Endodermal cell (in vitro differentiated cells): ENCODE data around the gene TTC23. TPM values are rescaled to one million over a fixed set of nuclear protein-coding genes. Genes with fewer than 3 reads are reported as not detected.

Source experiments
- DNase-seq: peaks from one replicate; pipeline ENCODE4 v3.0.0-alpha.2; 2017
- H3K27ac ChIP-seq: 2 replicates; pipeline ENCODE4 v1.5.1; 2013; ENCODE audit warnings: mild to moderate bottlenecking, low read depth, low read length, moderate library complexity
- H3K27me3 ChIP-seq: 2 replicates; pipeline ENCODE4 v1.6.1; 2013; ENCODE audit warnings: mild to moderate bottlenecking, low read length, moderate library complexity; ENCODE audit not compliant: insufficient read depth, control insufficient read depth, poor library complexity, severe bottlenecking
- H3K36me3 ChIP-seq: 2 replicates; pipeline ENCODE4 v1.7.0; 2013; ENCODE audit warnings: mild to moderate bottlenecking, low read length, moderate library complexity; ENCODE audit not compliant: control insufficient read depth, insufficient read depth
- H3K4me1 ChIP-seq: one replicate; pipeline ENCODE4 v1.7.0; 2013; ENCODE audit warnings: low read length; ENCODE audit not compliant: control insufficient read depth, insufficient read depth
- H3K4me3 ChIP-seq: 2 replicates; pipeline ENCODE4 v1.5.1; 2013; ENCODE audit warnings: mild to moderate bottlenecking, low read length, moderate library complexity
- H3K9ac ChIP-seq: 2 replicates; pipeline ENCODE4 v1.6.1; 2013; ENCODE audit warnings: mild to moderate bottlenecking, low read length, moderate library complexity; ENCODE audit not compliant: poor library complexity, severe bottlenecking; ENCODE audit errors: extremely low read depth
- H3K9me3 ChIP-seq: 2 replicates; pipeline ENCODE4 v1.6.1; 2013; ENCODE audit warnings: mild to moderate bottlenecking, low read length, moderate library complexity; ENCODE audit not compliant: control insufficient read depth
- H3K27ac Mint-ChIP-seq: 2 replicates; pipeline ENCODE4 v1.8.0; 2020; ENCODE audit warnings: mixed read lengths
- H3K27me3 Mint-ChIP-seq: 2 replicates; pipeline ENCODE4 v1.8.0; 2021; ENCODE audit warnings: mild to moderate bottlenecking, mixed read lengths; ENCODE audit not compliant: insufficient read depth
- H3K36me3 Mint-ChIP-seq: 2 replicates; pipeline ENCODE4 v1.8.0; 2020; ENCODE audit warnings: low read depth, mixed read lengths
- H3K4me1 Mint-ChIP-seq: 2 replicates; pipeline ENCODE4 v1.8.0; 2020; ENCODE audit warnings: mixed read lengths
- H3K4me3 Mint-ChIP-seq: 2 replicates; pipeline ENCODE4 v1.8.0; 2020; ENCODE audit warnings: mild to moderate bottlenecking, moderate library complexity, mixed read lengths
- H3K9me3 Mint-ChIP-seq: 2 replicates; pipeline ENCODE4 v1.8.0; 2020; ENCODE audit warnings: mild to moderate bottlenecking, mixed read lengths
- WGBS, 2 experiments: methylation state at CpG; one replicate each; pipeline versions ENCODE4 v1.1.5 to v1.1.7; 2013; ENCODE audit warnings: missing lambda C conversion rate in 2 of 2, mixed read lengths in 1 of 2; ENCODE audit not compliant: insufficient coverage in 1 of 2, insufficient read length in 1 of 2; 5-methylcytosine and 5-hydroxymethylcytosine counted together
- total RNA-seq, 2 donors: library from RNA; stranded (reverse); fragmentation: NEBNext Ultra II Directional in 1 of 2; extraction: Animal tissue kit (Norgen Biotek cat#: 25700) in 1 of 2; gene quantifications; 2 replicates in 1 of 2; 3 replicates in 1 of 2; pipeline ENCODE4 v1.2.1, GENCODE V29; 2021
- TF ChIP-seq, protein P1 (sequence below): fragments of 200-600 bp; sonication (generic); conservative IDR thresholded peaks from 2 replicates; pipeline ENCODE4 v1.5.0; 2021; ENCODE audit warnings: antibody characterized with exemption, mild to moderate bottlenecking

Gene TTC23
- total RNA-seq, 2 donors from 2014 or later: 20.7 to 26.3 TPM

DNA sequence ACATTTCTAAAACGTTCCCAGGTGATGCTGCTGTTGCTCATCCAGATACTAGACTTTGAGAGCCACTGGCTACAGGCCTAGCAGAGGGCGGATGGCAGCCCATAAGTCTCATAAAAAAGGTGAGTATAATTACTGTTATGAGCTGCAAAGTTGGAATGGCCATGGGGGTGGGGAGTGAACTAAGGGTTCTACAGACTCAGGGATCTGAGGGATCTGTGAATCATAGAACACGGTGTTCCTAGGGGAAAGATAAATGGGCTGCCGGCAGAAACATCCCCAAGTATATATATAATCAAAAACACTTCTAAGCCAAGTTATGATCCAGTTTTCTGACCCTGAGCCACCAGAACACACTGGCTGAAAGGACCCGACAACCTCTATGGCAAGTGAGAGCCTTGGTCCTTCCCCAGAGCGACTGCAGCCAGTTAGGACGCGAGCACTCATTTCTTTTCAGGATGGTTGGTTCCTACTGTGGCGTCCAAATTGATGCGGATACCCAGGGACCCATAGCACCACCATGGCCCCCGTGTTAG lies 152.4 kb downstream of the TTC23 start:
- no peaks in the 10 kb centered on the region for H3K36me3 Mint-ChIP-seq
- Histone ChIP-seq H3K4me3 (no peak overlapping the region), H3K9ac (no peak overlapping the region), H3K27ac (no peak overlapping the region), H3K27me3 (peaks cover 30% of the 10 kb centered on the region), H3K9me3 (no peaks in the 10 kb centered on the region), H3K36me3 (no peaks in the 10 kb centered on the region), H3K4me1 (peaks cover 3% of the 10 kb centered on the region)
- no peaks in the 10 kb centered on the region for H3K9me3 Mint-ChIP-seq
- H3K4me3 Mint-ChIP-seq: no peak overlapping the region
- 91 to 92% methylated on average over 8 to 11 of the region's 11 CpGs for WGBS, 2 experiments
- DNase-seq: no peak
- TF ChIP-seq, protein P1, sequence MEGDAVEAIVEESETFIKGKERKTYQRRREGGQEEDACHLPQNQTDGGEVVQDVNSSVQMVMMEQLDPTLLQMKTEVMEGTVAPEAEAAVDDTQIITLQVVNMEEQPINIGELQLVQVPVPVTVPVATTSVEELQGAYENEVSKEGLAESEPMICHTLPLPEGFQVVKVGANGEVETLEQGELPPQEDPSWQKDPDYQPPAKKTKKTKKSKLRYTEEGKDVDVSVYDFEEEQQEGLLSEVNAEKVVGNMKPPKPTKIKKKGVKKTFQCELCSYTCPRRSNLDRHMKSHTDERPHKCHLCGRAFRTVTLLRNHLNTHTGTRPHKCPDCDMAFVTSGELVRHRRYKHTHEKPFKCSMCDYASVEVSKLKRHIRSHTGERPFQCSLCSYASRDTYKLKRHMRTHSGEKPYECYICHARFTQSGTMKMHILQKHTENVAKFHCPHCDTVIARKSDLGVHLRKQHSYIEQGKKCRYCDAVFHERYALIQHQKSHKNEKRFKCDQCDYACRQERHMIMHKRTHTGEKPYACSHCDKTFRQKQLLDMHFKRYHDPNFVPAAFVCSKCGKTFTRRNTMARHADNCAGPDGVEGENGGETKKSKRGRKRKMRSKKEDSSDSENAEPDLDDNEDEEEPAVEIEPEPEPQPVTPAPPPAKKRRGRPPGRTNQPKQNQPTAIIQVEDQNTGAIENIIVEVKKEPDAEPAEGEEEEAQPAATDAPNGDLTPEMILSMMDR: no peak
- peaks cover 4% of the 10 kb centered on the region for H3K4me1 Mint-ChIP-seq
- H3K27ac Mint-ChIP-seq: no peak overlapping the region
- peaks cover 42% of the 10 kb centered on the region for H3K27me3 Mint-ChIP-seq

DNA sequence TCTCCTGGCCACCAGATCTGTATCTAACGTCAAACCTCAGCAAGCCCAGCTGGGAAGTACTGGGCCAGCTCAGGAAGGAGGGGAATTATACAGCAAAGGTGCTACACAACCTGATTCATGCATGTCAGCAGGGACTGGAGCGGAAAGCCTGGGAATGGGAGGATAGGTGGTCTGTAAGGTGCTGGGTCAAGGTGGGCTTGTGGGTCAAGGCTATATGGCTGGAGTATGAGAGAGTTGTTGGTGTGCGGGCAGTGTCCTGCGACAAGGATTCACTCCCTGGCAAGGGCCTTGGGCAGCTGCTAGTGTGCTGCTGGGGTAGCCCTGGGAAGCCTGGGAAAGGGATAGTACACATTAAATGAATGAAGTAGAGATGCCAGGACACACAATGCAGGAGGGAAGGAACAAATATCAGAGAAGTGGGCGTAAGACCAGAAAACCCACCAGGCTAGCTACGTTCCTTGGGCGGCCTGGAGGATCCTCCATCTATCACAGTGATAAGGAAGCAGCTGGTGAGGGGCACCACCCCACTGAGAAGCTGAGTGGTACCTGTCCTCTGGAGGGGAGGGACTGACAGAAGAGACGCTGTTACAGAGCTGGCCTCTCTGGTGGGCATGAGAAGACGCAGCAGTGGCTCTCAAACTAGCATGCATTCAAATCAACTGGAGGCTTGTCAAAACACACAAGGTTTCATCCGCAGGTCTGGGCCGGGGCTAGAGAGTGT lies 153.0 kb downstream of the TTC23 start:
- no peaks in the 10 kb centered on the region for H3K9me3 Mint-ChIP-seq
- Histone ChIP-seq H3K36me3 (no peaks in the 10 kb centered on the region), H3K4me3 (no peak overlapping the region), H3K4me1 (peaks cover 3% of the 10 kb centered on the region), H3K27ac (no peak overlapping the region), H3K9ac (no peak overlapping the region), H3K27me3 (peaks cover 30% of the 10 kb centered on the region), H3K9me3 (no peaks in the 10 kb centered on the region)
- no peak for DNase-seq
- 91 to 96% methylated on average over 7 to 11 of the region's 11 CpGs for WGBS, 2 experiments
- no peak overlapping the region for H3K27ac Mint-ChIP-seq
- H3K27me3 Mint-ChIP-seq: peaks cover 37% of the 10 kb centered on the region
- H3K36me3 Mint-ChIP-seq: no peaks in the 10 kb centered on the region
- peaks cover 4% of the 10 kb centered on the region for H3K4me1 Mint-ChIP-seq
- TF ChIP-seq, protein P1: no peak
- no peak overlapping the region for H3K4me3 Mint-ChIP-seq

DNA sequence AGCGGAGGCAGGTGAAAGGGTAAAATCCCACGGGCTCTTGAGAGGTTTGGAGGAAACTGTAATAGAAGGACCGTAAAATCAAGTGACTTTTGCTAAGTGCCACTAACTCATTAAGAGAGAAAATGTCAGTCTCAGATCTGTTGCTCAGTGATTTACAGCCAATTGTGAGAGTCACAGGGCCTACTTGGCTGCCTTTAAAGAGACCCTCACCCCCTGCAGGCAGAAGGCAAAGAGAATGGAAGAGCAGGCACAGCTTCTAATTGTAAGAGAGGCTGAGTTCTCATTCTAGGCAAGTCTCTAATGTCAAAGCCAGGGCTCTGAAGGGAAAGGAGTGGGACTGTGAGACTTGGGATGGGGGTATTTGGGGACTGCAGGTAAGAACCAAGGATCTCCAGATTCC lies 153.8 kb downstream of the TTC23 start:
- Histone ChIP-seq H3K4me3 (no peak overlapping the region), H3K27ac (no peak overlapping the region), H3K4me1 (peaks cover 3% of the 10 kb centered on the region), H3K9me3 (no peaks in the 10 kb centered on the region), H3K9ac (no peak overlapping the region), H3K27me3 (peaks cover 25% of the 10 kb centered on the region), H3K36me3 (no peaks in the 10 kb centered on the region)
- TF ChIP-seq, protein P1: peak; percentile 36
- Mint-ChIP-seq H3K4me3 (no peak overlapping the region), H3K27ac (no peak overlapping the region), H3K9me3 (no peaks in the 10 kb centered on the region), H3K4me1 (peaks cover 10% of the 10 kb centered on the region), H3K27me3 (peaks cover 37% of the 10 kb centered on the region), H3K36me3 (no peaks in the 10 kb centered on the region)
- WGBS, 2 experiments: 69 to 81% methylated on average over 3 of the region's 3 CpGs
- peak; percentile 75 for DNase-seq
